ENCODE results near the gene HS3ST3A1.

DNA sequence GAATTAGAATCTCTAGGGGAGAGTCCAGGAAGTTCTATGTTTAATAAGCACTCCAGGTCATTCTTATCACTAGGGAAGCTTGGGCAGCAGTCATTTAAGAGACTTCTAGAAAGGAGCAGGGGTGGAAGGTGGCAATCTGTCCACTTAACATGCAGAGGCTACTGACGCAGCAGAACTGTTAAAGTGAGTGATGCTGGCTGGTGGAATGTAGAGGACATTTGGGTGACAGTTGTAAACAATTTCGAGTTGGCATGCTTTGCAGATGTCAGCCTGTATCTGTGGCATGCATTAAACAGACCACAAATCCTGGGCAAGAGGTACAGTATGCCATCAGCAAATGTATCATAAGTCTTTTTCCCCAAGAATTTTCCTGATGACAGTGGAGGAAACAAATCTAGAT, 40.5 kb upstream of the HS3ST3A1 start:
- TF ChIP-seq, protein P1, sequence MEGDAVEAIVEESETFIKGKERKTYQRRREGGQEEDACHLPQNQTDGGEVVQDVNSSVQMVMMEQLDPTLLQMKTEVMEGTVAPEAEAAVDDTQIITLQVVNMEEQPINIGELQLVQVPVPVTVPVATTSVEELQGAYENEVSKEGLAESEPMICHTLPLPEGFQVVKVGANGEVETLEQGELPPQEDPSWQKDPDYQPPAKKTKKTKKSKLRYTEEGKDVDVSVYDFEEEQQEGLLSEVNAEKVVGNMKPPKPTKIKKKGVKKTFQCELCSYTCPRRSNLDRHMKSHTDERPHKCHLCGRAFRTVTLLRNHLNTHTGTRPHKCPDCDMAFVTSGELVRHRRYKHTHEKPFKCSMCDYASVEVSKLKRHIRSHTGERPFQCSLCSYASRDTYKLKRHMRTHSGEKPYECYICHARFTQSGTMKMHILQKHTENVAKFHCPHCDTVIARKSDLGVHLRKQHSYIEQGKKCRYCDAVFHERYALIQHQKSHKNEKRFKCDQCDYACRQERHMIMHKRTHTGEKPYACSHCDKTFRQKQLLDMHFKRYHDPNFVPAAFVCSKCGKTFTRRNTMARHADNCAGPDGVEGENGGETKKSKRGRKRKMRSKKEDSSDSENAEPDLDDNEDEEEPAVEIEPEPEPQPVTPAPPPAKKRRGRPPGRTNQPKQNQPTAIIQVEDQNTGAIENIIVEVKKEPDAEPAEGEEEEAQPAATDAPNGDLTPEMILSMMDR (IDR thresholded peaks at IDR 0.05; ENCODE audit: low read length): no peak
- TF ChIP-seq EZH2 (optimal IDR thresholded peaks at IDR 0.05; ENCODE audit: low read depth, low read length): no peak
